GM12872 (cell line): ENCODE data around the gene GNAQ.

Experiments
- CTCF ChIP-seq: IDR thresholded peaks from 3 replicates; pipeline ENCODE4 v1.5.1; 2011; ENCODE audit warnings: low read depth, mild to moderate bottlenecking, low read length, moderate library complexity; ENCODE audit not compliant: insufficient read depth

GNAQ gene

GRCh38 chr9:77705636-77706035 lies 326.0 kb downstream of the GNAQ start:
- no peak for TF ChIP-seq CTCF

GRCh38 chr9:77697238-77697984 lies 334.2 kb downstream of the GNAQ start:
- TF ChIP-seq CTCF = no peak

GRCh38 chr9:77680581-77680980 lies 351.0 kb downstream of the GNAQ start:
- no peak for TF ChIP-seq CTCF

GRCh38 chr9:77679661-77680368 lies 351.8 kb downstream of the GNAQ start:
- no peak for TF ChIP-seq CTCF

- TF ChIP-seq CTCF = no peak
Measured at GRCh38 chr9:77679088-77679487, 352.5 kb downstream of the GNAQ start.

GRCh38 chr9:77677957-77678535 lies 353.6 kb downstream of the GNAQ start:
- no peak for TF ChIP-seq CTCF

- no peak for TF ChIP-seq CTCF
Measured at GRCh38 chr9:77677397-77677796, 354.2 kb downstream of the GNAQ start.
